Activated T-helper 2 cell treated with anti-CD3 and anti-CD28 coated beads, Interferon-gamma antibody, Interleukin-2, Interleukin-4, amounts not matched to agents 10 μg/mL and 5 μg/mL and 100 μg/mL, durations not matched to agents 14 hours and 24 hours and 36 hours (primary cell): Measurements from ENCODE around the gene CPNE8. TPM values are rescaled to one million over a fixed set of nuclear protein-coding genes. Genes with fewer than 3 reads are reported as not detected.
"Not testable (repeated sequence)": the region's sequence is repeated elsewhere in the genome, so short reads cannot be mapped to it uniquely, and the experiment has no call there.

Experiments used
- DNase-seq: peaks from one replicate; pipeline ENCODE4 v3.0.0; 2021; ENCODE audit warnings: low spot score
- H3K27ac Mint-ChIP-seq: one replicate; pipeline ENCODE4 v1.8.0; 2021; ENCODE audit warnings: mixed read lengths
- H3K27me3 Mint-ChIP-seq: one replicate; pipeline ENCODE4 v1.8.0; 2021; ENCODE audit warnings: low read depth, mixed read lengths
- H3K36me3 Mint-ChIP-seq: one replicate; pipeline ENCODE4 v1.8.0; 2021; ENCODE audit warnings: low read depth, mixed read lengths
- H3K4me1 Mint-ChIP-seq: one replicate; pipeline ENCODE4 v1.8.0; 2021; ENCODE audit warnings: low read depth, mixed read lengths
- H3K4me3 Mint-ChIP-seq: one replicate; pipeline ENCODE4 v1.8.0; 2021; ENCODE audit warnings: low read depth, mild to moderate bottlenecking, moderate library complexity, mixed read lengths
- H3K9me3 Mint-ChIP-seq: one replicate; pipeline ENCODE4 v1.8.0; 2021; ENCODE audit warnings: mixed read lengths
- intact Hi-C: fragments of 100-400 bp; cut with micrococcal nuclease; formaldehyde crosslinking; loops from one replicate; pipeline ENCODE4 v1.15.1; 2023
- total RNA-seq: library from RNA; stranded (reverse); gene quantifications from 2 replicates; pipeline ENCODE4 v1.2.3, GENCODE V29; 2022

Gene CPNE8
- total RNA-seq, 1 donor from 2014 or later = 4.7 TPM

DNA sequence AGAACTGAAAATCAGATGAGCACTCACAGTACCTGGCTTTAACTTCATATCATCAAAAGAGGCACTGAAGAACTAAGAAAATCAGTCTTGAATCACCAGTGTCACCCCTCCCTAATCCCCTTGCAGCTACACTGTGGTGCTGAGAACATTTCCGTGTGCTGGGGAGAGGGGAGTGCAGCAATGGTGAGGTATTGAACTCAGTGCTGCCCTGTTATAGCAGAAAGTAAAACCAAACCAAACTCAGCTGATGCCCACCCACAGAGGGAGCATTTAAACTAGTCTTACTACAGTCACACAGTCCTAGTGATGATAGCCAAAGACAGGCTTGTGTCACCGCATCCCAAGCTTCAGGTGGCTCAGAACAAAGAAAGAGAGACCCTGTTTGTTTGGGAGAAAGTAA lies 122.1 kb downstream of the CPNE8 start:
- Mint-ChIP-seq H3K4me3 (no peak overlapping the region), H3K27ac (no peak overlapping the region), H3K27me3 (no peaks in the 10 kb centered on the region), H3K9me3 (peaks cover 42% of the 10 kb centered on the region), H3K4me1 (peaks cover 12% of the 10 kb centered on the region), H3K36me3 (no peaks in the 10 kb centered on the region)
- intact Hi-C loops = no loop called here
- DNase-seq = no peak

DNA sequence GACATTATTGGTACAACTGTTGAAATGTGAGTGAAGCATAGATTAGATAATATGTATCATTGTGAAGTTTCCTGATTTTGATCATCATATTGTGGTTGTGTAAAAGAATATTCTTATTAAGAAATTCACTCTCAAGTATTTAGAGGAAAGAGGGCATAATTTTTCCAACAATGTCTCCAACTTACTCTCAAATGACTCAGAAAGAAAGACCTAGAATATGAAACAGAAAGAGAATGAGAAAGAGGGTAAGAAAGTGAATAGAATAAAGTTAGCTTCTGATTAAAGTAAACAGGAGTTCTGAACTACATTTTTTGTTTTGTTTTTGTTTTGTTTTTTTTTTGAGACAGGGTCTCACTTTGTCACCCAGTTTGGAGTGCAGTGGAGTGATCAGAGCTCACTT lies 123.0 kb downstream of the CPNE8 start:
- H3K9me3 Mint-ChIP-seq = peaks cover 33% of the 10 kb centered on the region
- H3K36me3 Mint-ChIP-seq = no peaks in the 10 kb centered on the region
- intact Hi-C loops = no loop called here
- no peaks in the 10 kb centered on the region for H3K27me3 Mint-ChIP-seq
- no peak overlapping the region for H3K4me3 Mint-ChIP-seq
- no peak for DNase-seq
- H3K27ac Mint-ChIP-seq = no peak overlapping the region
- H3K4me1 Mint-ChIP-seq = peaks cover 12% of the 10 kb centered on the region

DNA sequence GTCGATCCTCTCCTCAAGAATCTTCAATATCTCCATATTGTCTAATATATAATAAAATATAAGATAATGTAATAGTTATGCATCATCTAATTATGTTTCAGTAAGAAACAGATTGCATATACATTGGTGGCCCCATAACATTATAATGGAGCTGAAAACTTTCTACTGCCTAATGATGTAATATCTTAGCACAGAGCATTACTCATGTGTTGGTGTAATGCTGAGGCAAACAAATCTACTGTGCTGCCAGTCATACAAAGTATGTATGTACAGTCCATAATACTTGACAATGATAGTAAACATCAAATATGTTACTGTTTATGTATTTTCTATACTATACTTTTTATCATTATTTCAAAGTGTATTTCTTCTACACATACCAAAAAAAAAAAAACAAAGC lies 128.7 kb downstream of the CPNE8 start:
- Mint-ChIP-seq H3K9me3 (peaks cover 11% of the 10 kb centered on the region), H3K4me3 (no peak overlapping the region), H3K4me1 (peaks cover 10% of the 10 kb centered on the region), H3K27ac (no peak overlapping the region), H3K27me3 (no peaks in the 10 kb centered on the region), H3K36me3 (no peaks in the 10 kb centered on the region)
- intact Hi-C loops = no loop called here
- no peak for DNase-seq

DNA sequence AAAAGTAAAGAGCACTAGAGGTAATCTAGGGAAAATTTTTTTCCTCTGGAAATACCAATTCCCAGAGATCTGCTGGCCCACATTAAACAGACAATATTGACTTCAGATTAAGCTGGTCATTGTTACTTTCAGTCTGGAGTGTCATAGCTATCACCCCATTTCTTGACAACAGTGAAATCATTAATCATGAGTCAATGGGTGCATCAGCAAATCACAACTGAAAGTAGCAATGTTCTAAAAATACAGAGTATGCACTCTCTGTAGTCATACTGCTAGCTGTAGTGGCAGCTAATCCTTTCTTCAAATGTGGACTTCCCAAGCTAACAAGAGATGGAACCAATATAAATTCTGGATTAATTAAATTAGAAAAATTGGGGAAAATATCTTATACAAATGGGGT lies 129.9 kb downstream of the CPNE8 start:
- H3K27ac Mint-ChIP-seq = peak overlapping the region; percentile 39
- H3K9me3 Mint-ChIP-seq = peaks cover 6% of the 10 kb centered on the region
- no peak overlapping the region for H3K4me3 Mint-ChIP-seq
- no peaks in the 10 kb centered on the region for H3K36me3 Mint-ChIP-seq
- intact Hi-C loops = loop anchor here (2.0 kb wide), 1 partner anchor 131 kb away; no protein-coding TSS in a partner anchor
- H3K27me3 Mint-ChIP-seq = no peaks in the 10 kb centered on the region
- DNase-seq = no peak
- H3K4me1 Mint-ChIP-seq = peaks cover 11% of the 10 kb centered on the region

DNA sequence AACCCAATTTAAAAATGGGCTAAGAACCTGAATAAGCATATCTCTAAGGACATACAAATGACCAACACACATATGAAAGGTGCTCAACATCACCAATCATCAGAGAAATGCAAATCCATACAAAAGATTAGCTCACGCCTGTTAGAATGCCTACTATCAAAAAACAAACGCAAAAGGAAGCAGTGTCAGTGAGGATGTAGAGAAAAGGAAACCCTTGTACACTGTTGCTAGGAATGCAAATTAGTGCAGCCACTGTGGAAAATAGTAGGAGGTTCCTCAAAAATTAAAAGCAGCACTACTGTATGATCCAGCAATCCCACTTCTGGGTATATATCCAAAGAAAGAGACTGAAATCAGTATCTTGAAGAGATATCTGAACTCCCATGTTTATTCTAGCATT lies 133.0 kb downstream of the CPNE8 start:
- intact Hi-C loops = no loop called here
- no peaks in the 10 kb centered on the region for H3K27me3 Mint-ChIP-seq

DNA sequence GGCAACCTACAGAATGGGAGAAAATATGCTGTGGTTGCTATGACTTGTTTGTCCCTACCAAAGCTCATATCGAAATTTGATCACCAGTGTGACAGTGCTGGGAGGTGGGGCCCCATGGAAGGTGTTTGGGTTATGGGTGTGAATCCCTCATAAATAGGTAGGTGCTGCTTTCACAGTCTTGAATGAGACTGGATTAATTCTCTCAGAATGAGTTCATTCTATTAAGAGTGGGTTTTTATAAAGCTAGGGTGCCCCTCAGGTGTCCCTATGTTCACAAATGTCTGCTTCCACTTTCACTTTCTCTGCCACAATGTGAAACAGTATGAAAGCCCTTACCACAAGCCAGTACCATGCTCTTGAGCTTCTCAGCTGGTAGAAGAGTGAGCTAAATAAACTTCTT lies 133.5 kb downstream of the CPNE8 start:
- no peak overlapping the region for H3K4me3 Mint-ChIP-seq
- peaks cover 11% of the 10 kb centered on the region for H3K4me1 Mint-ChIP-seq
- no peak overlapping the region for H3K27ac Mint-ChIP-seq
- intact Hi-C loops = no loop called here
- no peaks in the 10 kb centered on the region for H3K36me3 Mint-ChIP-seq
- H3K27me3 Mint-ChIP-seq = no peaks in the 10 kb centered on the region
- no peak for DNase-seq
- H3K9me3 Mint-ChIP-seq = no peaks in the 10 kb centered on the region

More for the DNA sequence above, 133.0 kb downstream of the CPNE8 start:
- H3K36me3 Mint-ChIP-seq = no peaks in the 10 kb centered on the region
- H3K4me3 Mint-ChIP-seq = no peak overlapping the region
- H3K27ac Mint-ChIP-seq = no peak overlapping the region
- no peaks in the 10 kb centered on the region for H3K9me3 Mint-ChIP-seq
- peaks cover 11% of the 10 kb centered on the region for H3K4me1 Mint-ChIP-seq
- no peak for DNase-seq

DNA sequence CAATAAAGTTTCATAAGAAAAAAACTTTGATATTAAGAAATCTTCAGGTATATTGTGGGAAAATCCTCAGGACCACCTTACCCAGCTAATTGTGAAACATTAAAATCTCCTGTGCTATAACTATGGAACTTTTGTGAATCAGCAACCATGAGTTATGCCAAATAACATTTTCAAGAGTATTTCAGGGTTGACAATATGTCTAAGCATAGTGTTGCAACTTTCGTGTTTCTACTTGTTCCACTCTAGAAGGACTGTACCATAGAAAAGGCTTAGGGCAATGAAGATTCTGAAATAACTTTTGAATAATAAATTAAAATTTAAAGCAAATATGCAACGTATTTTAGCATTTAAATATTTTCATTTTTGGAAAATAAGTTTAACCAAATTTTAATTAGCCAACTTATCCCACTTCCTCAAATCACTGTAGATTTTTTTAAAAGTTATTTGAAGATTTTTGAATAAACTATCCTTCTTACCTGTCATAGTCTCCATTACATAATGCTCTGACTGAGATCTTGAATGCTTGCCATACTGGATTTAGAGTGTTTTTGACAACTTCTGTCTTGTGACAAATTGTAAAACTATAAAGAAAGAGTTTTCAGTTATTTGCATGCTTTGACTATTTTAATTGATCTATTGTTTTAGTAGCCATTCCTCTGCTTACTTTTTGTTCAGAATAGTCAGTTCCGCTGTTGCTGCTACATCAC lies 143.6 kb downstream of the CPNE8 start:
- H3K4me3 Mint-ChIP-seq = no peak overlapping the region
- H3K4me1 Mint-ChIP-seq = no peaks in the 10 kb centered on the region
- no peaks in the 10 kb centered on the region for H3K27me3 Mint-ChIP-seq
- H3K36me3 Mint-ChIP-seq = no peaks in the 10 kb centered on the region
- intact Hi-C loops = no loop called here
- no peak overlapping the region for H3K27ac Mint-ChIP-seq
- DNase-seq = no peak
- H3K9me3 Mint-ChIP-seq = no peaks in the 10 kb centered on the region

DNA sequence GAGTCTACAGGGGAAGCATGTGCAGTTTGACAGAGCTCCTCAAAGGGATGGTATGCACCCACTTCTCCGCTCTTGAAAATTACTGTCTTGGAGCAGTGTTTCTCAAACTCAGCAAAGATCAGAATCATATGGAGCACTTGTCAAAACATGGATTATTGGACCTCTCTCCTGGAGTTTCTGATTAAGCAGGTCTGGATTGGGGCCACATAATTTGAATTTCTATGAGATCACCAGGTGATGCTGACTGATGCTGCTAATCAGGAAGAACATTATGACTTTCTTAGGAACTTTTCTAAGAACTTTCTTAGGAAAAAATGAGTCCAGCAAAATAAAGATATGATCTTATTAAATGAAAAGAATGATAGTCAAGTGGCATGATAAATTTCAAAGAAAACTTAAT lies 144.3 kb downstream of the CPNE8 start:
- Mint-ChIP-seq H3K9me3 (no peaks in the 10 kb centered on the region), H3K27ac (no peak overlapping the region), H3K4me1 (no peaks in the 10 kb centered on the region), H3K4me3 (no peak overlapping the region), H3K27me3 (no peaks in the 10 kb centered on the region), H3K36me3 (no peaks in the 10 kb centered on the region)
- intact Hi-C loops = no loop called here
- DNase-seq = no peak

DNA sequence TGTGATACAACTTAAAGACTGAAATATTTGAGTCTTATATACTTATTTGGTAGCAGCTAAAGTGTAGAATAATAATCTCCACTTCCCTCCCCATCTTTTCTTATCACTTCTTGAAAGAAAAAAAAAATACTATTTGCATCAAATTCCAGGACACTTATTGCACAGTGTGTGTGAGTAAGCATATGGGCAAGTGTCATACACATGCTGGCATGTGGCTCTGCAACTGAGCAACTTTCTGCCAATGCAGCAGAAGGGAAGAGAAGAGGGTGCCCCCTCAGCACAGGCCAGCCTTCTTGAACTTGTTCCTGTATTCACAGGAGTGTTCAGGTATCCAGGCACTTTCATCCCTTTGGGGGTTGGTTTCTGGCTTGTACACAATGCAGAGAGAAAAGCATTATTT lies 145.8 kb downstream of the CPNE8 start:
- H3K9me3 Mint-ChIP-seq = no peaks in the 10 kb centered on the region
- no peaks in the 10 kb centered on the region for H3K4me1 Mint-ChIP-seq
- no peak overlapping the region for H3K4me3 Mint-ChIP-seq
- no peak for DNase-seq
- H3K36me3 Mint-ChIP-seq = no peaks in the 10 kb centered on the region
- no peaks in the 10 kb centered on the region for H3K27me3 Mint-ChIP-seq
- H3K27ac Mint-ChIP-seq = no peak overlapping the region
- intact Hi-C loops = no loop called here

DNA sequence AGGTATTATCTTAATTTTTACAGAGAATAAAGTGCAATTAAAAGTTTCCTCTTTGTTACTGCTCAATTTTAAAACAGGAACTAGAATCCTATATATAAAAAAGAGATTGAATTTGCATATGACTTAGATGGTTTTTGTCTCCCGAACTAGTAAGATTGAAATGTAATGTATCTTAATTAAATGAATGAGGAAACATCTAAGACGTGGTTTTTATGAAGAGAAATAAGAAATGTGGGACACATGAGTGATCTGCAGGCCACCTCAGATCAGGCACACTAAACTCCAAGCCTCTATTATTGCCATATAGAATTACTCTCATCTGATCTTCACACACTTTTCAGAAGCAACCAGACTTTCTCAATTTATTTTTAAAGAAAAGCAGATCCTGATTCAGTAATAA lies 158.6 kb downstream of the CPNE8 start:
- H3K9me3 Mint-ChIP-seq = no peaks in the 10 kb centered on the region
- no peaks in the 10 kb centered on the region for H3K4me1 Mint-ChIP-seq
- intact Hi-C loops = no loop called here
- no peak overlapping the region for H3K27ac Mint-ChIP-seq
- H3K36me3 Mint-ChIP-seq = no peaks in the 10 kb centered on the region
- DNase-seq = no peak
- no peaks in the 10 kb centered on the region for H3K27me3 Mint-ChIP-seq
- no peak overlapping the region for H3K4me3 Mint-ChIP-seq

DNA sequence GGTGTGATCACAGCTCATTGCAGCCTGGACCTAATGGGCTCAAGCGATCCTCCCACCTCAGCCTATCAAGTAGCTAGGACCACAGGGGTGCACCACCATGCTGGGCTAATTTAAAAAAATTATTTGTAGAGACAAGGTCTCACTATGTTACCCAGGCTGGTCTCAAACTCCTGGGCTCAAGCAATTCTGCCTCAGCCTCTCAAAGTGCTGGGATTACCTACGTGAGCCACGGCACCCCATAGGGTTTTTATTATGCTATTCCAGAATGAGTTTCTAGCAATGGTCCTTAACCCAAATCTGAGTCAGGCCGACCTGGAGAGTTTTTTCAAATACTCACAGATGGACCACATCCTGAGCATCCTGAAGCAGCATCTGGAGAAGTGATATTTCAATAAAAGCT lies 159.8 kb downstream of the CPNE8 start:
- intact Hi-C loops = no loop called here
- Mint-ChIP-seq H3K36me3 (no peaks in the 10 kb centered on the region), H3K4me3 (no peak overlapping the region), H3K4me1 (no peaks in the 10 kb centered on the region), H3K9me3 (no peaks in the 10 kb centered on the region), H3K27ac (no peak overlapping the region), H3K27me3 (no peaks in the 10 kb centered on the region)
- DNase-seq = no peak

DNA sequence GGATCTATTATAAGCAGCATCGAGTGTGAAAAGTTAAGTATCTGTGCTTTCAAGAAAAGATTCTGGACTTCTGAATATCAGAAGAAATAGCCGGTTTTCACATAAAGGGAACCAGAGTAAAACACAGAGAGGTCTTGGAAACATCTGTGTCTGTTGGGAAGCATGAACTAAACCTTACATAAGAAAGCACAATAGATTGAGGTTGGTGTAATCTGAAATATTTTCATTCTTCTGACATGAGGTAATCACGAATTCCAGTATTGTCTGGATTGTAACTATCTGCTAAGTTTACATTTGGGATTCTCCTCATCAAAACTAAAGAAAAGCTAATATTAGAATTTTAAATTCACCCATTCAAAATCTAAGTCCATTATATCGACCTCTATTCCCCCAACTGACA lies 161.3 kb downstream of the CPNE8 start:
- Mint-ChIP-seq H3K4me1 (no peaks in the 10 kb centered on the region), H3K4me3 (no peak overlapping the region), H3K27me3 (no peaks in the 10 kb centered on the region), H3K27ac (no peak overlapping the region), H3K9me3 (no peaks in the 10 kb centered on the region), H3K36me3 (no peaks in the 10 kb centered on the region)
- intact Hi-C loops = no loop called here
- no peak for DNase-seq

DNA sequence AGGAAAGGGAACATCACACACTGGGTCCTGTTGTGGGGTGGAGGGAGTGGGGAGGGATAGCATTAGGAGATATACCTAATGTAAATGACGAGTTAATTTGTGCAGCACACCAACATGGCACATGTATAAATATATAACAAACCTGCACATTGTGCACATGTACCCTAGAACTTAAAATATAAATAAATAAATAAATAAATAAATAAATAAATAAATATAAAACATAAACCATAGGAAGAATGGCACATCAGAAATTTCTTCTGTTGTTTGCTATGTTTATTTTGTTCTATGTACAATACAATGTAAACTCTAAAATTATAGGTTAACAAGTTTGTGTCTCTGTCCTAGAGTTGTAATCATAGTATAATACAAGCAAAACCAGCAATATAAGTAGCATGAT lies 162.9 kb downstream of the CPNE8 start:
- H3K36me3 Mint-ChIP-seq, H3K27ac Mint-ChIP-seq, DNase-seq, H3K27me3 Mint-ChIP-seq, H3K4me3 Mint-ChIP-seq, intact Hi-C loops, H3K4me1 Mint-ChIP-seq, H3K9me3 Mint-ChIP-seq: not testable (repeated sequence)

DNA sequence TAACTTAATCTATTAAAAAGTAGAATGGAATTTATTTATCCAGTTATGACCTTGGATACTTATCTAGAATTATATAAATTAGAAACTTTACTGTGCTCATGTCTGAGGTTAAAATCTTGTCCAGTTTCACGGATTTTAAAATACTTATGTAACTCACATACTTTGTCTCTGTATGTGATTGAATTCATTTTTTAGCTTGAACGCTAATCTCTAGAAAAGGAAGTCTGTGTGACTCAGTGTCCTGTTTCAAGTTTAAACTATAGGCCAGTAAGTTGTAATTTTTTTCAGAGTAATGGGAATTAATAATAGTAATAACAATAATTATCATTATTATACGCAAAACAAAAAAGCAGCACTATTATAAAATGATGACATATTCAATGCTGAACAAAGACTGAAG lies 168.6 kb downstream of the CPNE8 start:
- H3K27ac Mint-ChIP-seq = no peak overlapping the region
- H3K27me3 Mint-ChIP-seq = no peaks in the 10 kb centered on the region
- intact Hi-C loops = no loop called here
- no peaks in the 10 kb centered on the region for H3K36me3 Mint-ChIP-seq
- H3K4me1 Mint-ChIP-seq = no peaks in the 10 kb centered on the region
- no peak overlapping the region for H3K4me3 Mint-ChIP-seq
- no peaks in the 10 kb centered on the region for H3K9me3 Mint-ChIP-seq
- no peak for DNase-seq
